ENCODE data around the gene DPPA5. TPM values are rescaled to one million over a fixed set of nuclear protein-coding genes. Genes with fewer than 3 reads are reported as not detected.

Gene DPPA5
- polyA plus RNA-seq, 1 donor = not detected

Other genes starting within 250 kb of the DPPA5 start
- 0.62 TPM for gene KHDC1L, start 128.8 kb downstream of the DPPA5 start, polyA plus RNA-seq (ENCODE audit: insufficient read length)
- 12.3 TPM for gene KHDC1, start 91.1 kb downstream of the DPPA5 start, polyA plus RNA-seq (ENCODE audit: insufficient read length)
- gene KHDC3L, start 8.4 kb upstream of the DPPA5 start, polyA plus RNA-seq (ENCODE audit: insufficient read length) = not detected
- not detected for gene OOEP, start 15.6 kb upstream of the DPPA5 start, polyA plus RNA-seq (ENCODE audit: insufficient read length)
- gene DDX43, start 40.6 kb upstream of the DPPA5 start, polyA plus RNA-seq (ENCODE audit: insufficient read length) = 0.40 TPM
- gene CGAS, start 98.0 kb upstream of the DPPA5 start, polyA plus RNA-seq (ENCODE audit: insufficient read length) = 2.9 TPM
- 38.6 TPM for gene MTO1, start 107.5 kb upstream of the DPPA5 start, polyA plus RNA-seq (ENCODE audit: insufficient read length)
- gene EEF1A1, start 166.8 kb upstream of the DPPA5 start, polyA plus RNA-seq (ENCODE audit: insufficient read length) = 19,137 TPM

Measured in left kidney (tissue), 1 donor.